Measurements from ENCODE around the gene ZNF44. TPM values are rescaled to one million over a fixed set of nuclear protein-coding genes. Genes with fewer than 3 reads are reported as not detected.

Gene ZNF44
- 2.8 and 4.6 TPM in 2 replicates for total RNA-seq

DNA sequence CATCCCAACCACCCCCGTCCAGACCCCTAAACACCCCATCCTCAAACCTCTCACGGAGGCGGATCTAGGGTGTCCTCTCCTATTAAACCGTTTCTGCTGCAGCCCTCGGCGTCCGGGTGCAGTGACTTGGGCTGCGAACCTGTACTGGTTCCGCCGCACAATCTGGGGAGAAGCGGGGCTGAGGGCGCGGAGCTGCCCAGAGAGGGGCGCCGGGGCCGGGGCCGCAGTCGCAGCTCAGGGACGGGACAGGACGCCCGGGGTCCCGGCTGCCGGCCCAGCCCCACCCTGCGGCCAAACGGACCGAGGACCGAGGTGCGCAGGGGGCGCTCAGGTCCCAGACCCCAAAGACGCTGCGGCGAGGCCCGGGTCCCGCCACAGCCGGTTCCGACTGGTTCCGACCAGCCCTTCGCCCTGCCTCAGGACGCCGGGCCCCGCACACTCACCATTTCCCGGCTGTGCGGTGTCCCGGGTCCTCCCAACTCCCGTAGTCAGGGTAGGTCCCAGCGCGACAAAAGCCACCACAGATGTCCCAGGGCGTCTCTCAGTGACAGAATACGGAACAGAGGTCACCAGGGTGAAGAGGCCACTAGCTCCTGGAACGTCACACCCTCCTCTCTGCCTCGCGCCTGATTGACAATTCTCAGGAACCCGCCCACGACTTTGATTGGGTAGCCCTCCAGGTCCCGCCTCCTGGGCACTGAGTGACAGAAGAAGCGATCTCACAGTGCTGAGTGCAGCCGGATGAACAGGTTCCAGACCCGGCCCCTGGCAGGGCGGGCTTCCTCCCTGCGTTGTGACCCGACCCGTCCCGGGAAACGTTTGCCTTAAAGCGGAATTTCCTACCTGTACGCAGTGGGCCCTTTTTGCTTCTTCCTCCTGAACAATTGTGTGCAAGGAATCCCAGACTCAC, at the start of gene ZNF44:
Gene ZNF44, minus strand, starts transcription at position 635 of the 910 bp plus-strand sequence. Its CDS starts 189 bp downstream, at position 446.

DNA sequence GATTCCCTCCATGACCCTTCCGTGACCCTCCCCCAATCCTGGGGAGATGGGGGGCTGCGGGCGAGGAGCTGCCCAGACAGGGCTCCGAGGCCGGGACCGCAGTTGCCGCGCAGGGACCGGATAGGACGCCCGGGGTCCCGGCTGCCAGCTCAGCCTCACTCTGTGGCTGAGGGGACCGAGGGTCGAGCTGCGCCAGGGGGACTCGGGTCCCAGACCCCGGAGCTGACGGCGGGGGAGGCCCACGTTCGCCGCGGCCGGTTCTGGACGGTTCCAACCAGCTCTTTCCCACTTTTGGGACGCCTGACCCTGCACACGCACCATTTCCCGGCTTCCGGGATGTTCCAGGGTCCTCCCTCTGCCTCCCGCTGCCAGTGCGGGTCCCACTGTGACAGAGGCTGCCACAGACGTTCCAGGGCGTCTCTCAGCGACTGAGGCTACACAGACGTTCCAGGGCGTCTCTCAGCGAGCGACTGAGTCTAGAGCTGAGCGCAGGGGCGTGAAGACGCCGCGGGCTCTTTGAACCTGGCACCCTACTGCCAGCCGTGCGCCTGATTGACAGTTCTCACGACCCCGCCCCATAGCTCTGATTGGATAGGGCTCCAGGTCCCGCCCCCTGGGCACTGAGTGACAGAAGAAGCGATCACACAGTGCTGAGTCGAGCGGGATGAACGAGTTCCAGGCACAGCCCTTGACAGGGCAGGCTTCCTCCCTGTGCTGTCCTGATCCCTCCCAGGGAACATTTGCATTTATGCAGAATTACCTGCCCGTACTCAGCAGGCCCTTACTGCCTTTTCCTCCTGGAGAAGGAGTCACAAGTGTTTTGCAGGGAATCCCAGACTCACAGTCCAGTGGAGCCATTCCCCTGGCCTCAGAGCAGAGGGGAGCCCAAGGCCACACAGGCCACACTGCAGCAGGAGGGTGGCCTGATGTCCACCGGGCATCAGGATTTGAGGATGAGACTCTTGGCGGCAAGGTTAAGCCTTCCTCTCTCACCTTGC, 38.8 kb upstream of the ZNF44 start, which contains the start of gene ZNF563:
Gene ZNF563, minus strand, starts transcription at position 472 of the 998 bp plus-strand sequence. Its CDS starts 151 bp downstream, at position 321.

Other genes starting within 250 kb of the ZNF44 start
- gene ZNF878, start 241.9 kb downstream of the ZNF44 start, total RNA-seq, result 0.18 TPM in 1 of 2 replicates, not detected in the other
- 0.86 and 1.9 TPM in 2 replicates for gene ZNF844, start 230.2 kb downstream of the ZNF44 start, total RNA-seq
- 2.6 and 3.0 TPM in 2 replicates for gene ZNF20, start 154.5 kb downstream of the ZNF44 start, total RNA-seq
- gene ZNF625, start 138.1 kb downstream of the ZNF44 start, total RNA-seq, result 1.2 and 3.5 TPM in 2 replicates
- 1.4 and 1.9 TPM in 2 replicates for gene ZNF136, start 131.8 kb downstream of the ZNF44 start, total RNA-seq
- 0.71 and 2.6 TPM in 2 replicates for gene ZNF563, start 38.8 kb upstream of the ZNF44 start, total RNA-seq
- gene ZNF442, start 70.8 kb upstream of the ZNF44 start, total RNA-seq, result 0.53 and 0.86 TPM in 2 replicates
- gene ZNF799, start 106.4 kb upstream of the ZNF44 start, total RNA-seq, result 0.71 and 1.2 TPM in 2 replicates
- under 0.01 and 0.35 TPM in 2 replicates for gene ZNF443, start 146.1 kb upstream of the ZNF44 start, total RNA-seq
- 0.71 and 1.7 TPM in 2 replicates for gene ZNF709, start 189.9 kb upstream of the ZNF44 start, total RNA-seq